NCI-H128 (cell line): ENCODE measurements around the gene CARMIL1.
"Not testable (repeated sequence)": the region's sequence is repeated elsewhere in the genome, so short reads cannot be mapped to it uniquely, and the experiment has no call there.

Experiments used
- DNase-seq: peaks from one replicate; lab custom pipeline; 2025; ENCODE audit not compliant: unreplicated experiment; lab: John Stamatoyannopoulos, UW

The CARMIL1 gene

GRCh38 chr6:25275436-25275835, 3.7 kb upstream of the CARMIL1 start:
- DNase-seq, result no peak

- no peak for DNase-seq
These were observed 1.8 kb upstream of the CARMIL1 start for GRCh38 chr6:25277386-25277785.

GRCh38 chr6:25277857-25278256, 1.3 kb upstream of the CARMIL1 start:
- DNase-seq, result no peak

- no peak for DNase-seq
These were observed 787 bp upstream of the CARMIL1 start for GRCh38 chr6:25278261-25278913.

GRCh38 chr6:25279748-25280343, 672 bp downstream of the CARMIL1 start:
- no peak for DNase-seq

- DNase-seq, result no peak
These were observed 1.3 kb downstream of the CARMIL1 start for GRCh38 chr6:25280344-25281074.

GRCh38 chr6:25286891-25287290, 7.7 kb downstream of the CARMIL1 start:
- no peak for DNase-seq

- DNase-seq, result no peak
These were observed 8.8 kb downstream of the CARMIL1 start for GRCh38 chr6:25287941-25288340.

- no peak for DNase-seq
These were observed 9.3 kb downstream of the CARMIL1 start for GRCh38 chr6:25288518-25288917.

- DNase-seq, result no peak
These were observed 11.3 kb downstream of the CARMIL1 start for GRCh38 chr6:25290306-25291060.

- no peak for DNase-seq
These were observed 13.2 kb downstream of the CARMIL1 start for GRCh38 chr6:25292384-25292783.

- no peak for DNase-seq
These were observed 16.5 kb downstream of the CARMIL1 start for GRCh38 chr6:25295651-25296050.

- DNase-seq, result no peak
These were observed 17.2 kb downstream of the CARMIL1 start for GRCh38 chr6:25296217-25296905.

GRCh38 chr6:25297039-25297441, 17.9 kb downstream of the CARMIL1 start:
- no peak for DNase-seq

GRCh38 chr6:25297823-25298522, 18.8 kb downstream of the CARMIL1 start:
- no peak for DNase-seq

- not testable (repeated sequence) for DNase-seq
These were observed 19.3 kb downstream of the CARMIL1 start for GRCh38 chr6:25298523-25298865.

GRCh38 chr6:25301362-25301761, 22.2 kb downstream of the CARMIL1 start:
- DNase-seq, result no peak

GRCh38 chr6:25302151-25302550, 23.0 kb downstream of the CARMIL1 start:
- DNase-seq, result no peak

- peak; percentile 62 for DNase-seq
These were observed 23.5 kb downstream of the CARMIL1 start for GRCh38 chr6:25302677-25303128.

- no peak for DNase-seq
These were observed 24.1 kb downstream of the CARMIL1 start for GRCh38 chr6:25303254-25303653.
